Measurements from ENCODE around the gene GALNT9. TPM values are rescaled to one million over a fixed set of nuclear protein-coding genes. Genes with fewer than 3 reads are reported as not detected.

Gene GALNT9
- total RNA-seq, 1 experiment from 2014 or later = 0.44 TPM

DNA sequence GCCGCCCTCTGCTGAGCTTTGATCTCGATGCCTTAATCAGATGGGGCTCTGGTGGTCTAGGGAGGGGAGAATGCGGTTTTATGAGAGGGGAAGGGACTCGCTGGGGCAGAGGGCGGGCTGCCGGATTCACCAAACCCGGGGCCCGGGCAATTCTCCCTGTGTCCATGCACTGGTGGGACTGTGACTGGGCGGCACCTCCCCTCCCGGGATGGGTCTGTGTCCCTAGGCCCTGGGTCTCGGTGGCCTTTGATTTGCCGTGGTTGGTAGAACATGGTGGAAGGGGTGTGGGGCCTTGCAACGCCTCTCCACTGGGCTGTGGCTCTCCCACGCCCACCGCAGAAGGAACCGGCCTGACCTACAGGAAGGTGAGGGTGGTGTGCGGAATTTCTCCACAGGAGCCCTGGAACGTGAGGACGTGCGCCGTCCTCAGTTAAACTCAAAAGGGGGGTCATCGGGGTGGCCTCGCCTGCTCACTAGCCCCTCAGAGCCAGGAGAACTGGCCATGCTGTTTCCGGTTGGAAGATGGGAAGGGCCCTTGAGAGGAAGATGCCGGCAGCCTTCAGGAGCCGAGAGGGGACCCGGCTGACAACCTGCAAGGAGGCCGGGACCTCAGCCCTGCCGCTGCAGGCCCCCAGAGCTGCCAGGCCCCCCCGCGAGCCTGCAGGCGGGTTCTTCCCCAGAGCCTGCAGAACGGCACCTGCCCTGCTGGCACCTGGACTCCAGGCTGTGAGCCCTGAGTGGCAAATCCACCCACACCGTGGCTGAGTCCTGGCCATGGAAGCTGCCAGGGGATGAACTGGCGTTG lies 141.5 kb downstream of the GALNT9 start:
- Histone ChIP-seq H3F3A (ENCODE audit: low read length, unreplicated experiment) (no peaks in the 10 kb centered on the region), H4K20me1 (ENCODE audit: low read length) (no peaks in the 10 kb centered on the region), H3K4me2 (ENCODE audit: low read length) (no peak overlapping the region), H3K36me3 (ENCODE audit: low read depth, low read length) (no peaks in the 10 kb centered on the region), H3K27me3 (ENCODE audit: low read length) (peaks cover 20% of the 10 kb centered on the region; the same call in 1 of the 2 replicates), H3K9ac (ENCODE audit: low read length) (no peak overlapping the region), H3K4me3 (ENCODE audit: low read length) (no peak overlapping the region), H3K9me3 (ENCODE audit: low read length) (no peaks in the 10 kb centered on the region), H3K4me1 (ENCODE audit: insufficient read depth, low read length) (peaks cover 15% of the 10 kb centered on the region), H3K27ac (ENCODE audit: low read length) (no peak overlapping the region), H3K79me2 (ENCODE audit: low read length) (no peaks in the 10 kb centered on the region), H2AFZ (ENCODE audit: low read length) (no peak overlapping the region), H3K9me2 (replicated peaks; ENCODE audit: low read length) (no peaks in the 10 kb centered on the region)
- intact Hi-C loops (cut with micrococcal nuclease) = loop anchor here (2.0 kb wide), 1 partner anchor 33 kb away; no protein-coding TSS in a partner anchor
- DNase-seq (no peak), ATAC-seq (no peak)
- ChIA-PET CTCF (no interaction called here), POLR2A (ENCODE audit: unreplicated experiment) (no interaction called here)
- no peak for TF ChIP-seq CTCF (conservative IDR thresholded peaks at IDR 0.05; ENCODE audit: low read depth, low read length)
- no peak for TF ChIP-seq EZH2 (IDR thresholded peaks at IDR 0.05; ENCODE audit: low read length, unreplicated experiment)
- no peak for TF ChIP-seq EZH2phosphoT487 (IDR thresholded peaks at IDR 0.05; ENCODE audit: borderline replicate concordance, low read length)
- BruUV-seq (replicated peaks) = no TSS peak

- no peak overlapping the region for H3K27ac ChIP-seq (ENCODE audit: low read length)
- no peak overlapping the region for H3K4me2 ChIP-seq (ENCODE audit: low read length)
- TF ChIP-seq CTCF (conservative IDR thresholded peaks at IDR 0.05; ENCODE audit: low read depth, low read length) = peak; percentile 40; the same call in 1 of the 2 replicates
- TF ChIP-seq EZH2phosphoT487 (IDR thresholded peaks at IDR 0.05; ENCODE audit: borderline replicate concordance, low read length) = no peak
- H3K9me2 ChIP-seq (replicated peaks; ENCODE audit: low read length) = no peaks in the 10 kb centered on the region
- no peaks in the 10 kb centered on the region for H4K20me1 ChIP-seq (ENCODE audit: low read length)
- intact Hi-C loops (cut with micrococcal nuclease) = no loop called here
- BruUV-seq (replicated peaks) = no TSS peak
- ChIA-PET CTCF (interaction anchor here (0.6 to 0.8 kb wide), 2 partner anchors 155 to 204 kb away, joined by 3 read pairs; no protein-coding TSS in a partner anchor), POLR2A (ENCODE audit: unreplicated experiment) (no interaction called here)
- ATAC-seq (no peak), DNase-seq (peak; percentile 36)
- H3K36me3 ChIP-seq (ENCODE audit: low read depth, low read length) = no peaks in the 10 kb centered on the region
- H3K9ac ChIP-seq (ENCODE audit: low read length) = no peak overlapping the region
- no peak overlapping the region for H2AFZ ChIP-seq (ENCODE audit: low read length)
- H3K9me3 ChIP-seq (ENCODE audit: low read length) = no peaks in the 10 kb centered on the region
- H3K79me2 ChIP-seq (ENCODE audit: low read length) = no peaks in the 10 kb centered on the region
- no peak overlapping the region for H3K4me3 ChIP-seq (ENCODE audit: low read length)
- H3K27me3 ChIP-seq (ENCODE audit: low read length) = peaks cover 24% of the 10 kb centered on the region; the same call in 1 of the 2 replicates
- no peaks in the 10 kb centered on the region for H3F3A ChIP-seq (ENCODE audit: low read length, unreplicated experiment)
- peaks cover 15% of the 10 kb centered on the region for H3K4me1 ChIP-seq (ENCODE audit: insufficient read depth, low read length)
Observed at GRCh38 chr12:132186857-132187620, 142.3 kb downstream of the GALNT9 start.
